GM13976 (cell line): ENCODE results near the gene STXBP6.

Experiments used
- DNase-seq: peaks from one replicate; pipeline ENCODE4 v3.0.0; 2012; ENCODE audit warnings: low spot score
- in situ Hi-C: fragments of 300-500 bp; cut with MboI; formaldehyde crosslinking; loops from one replicate; pipeline ENCODE4 v1.12.0; 2022; ENCODE audit warnings: low sequenced_read_pairs, mixed read lengths, inconsistent platforms; ENCODE audit not compliant: unreplicated experiment
- TF ChIP-seq, protein P1 (sequence below): IDR thresholded peaks from 2 replicates; pipeline ENCODE4 v1.5.1; 2012; ENCODE audit warnings: borderline replicate concordance, mild to moderate bottlenecking; ENCODE audit not compliant: insufficient read depth; ENCODE audit errors: extremely low read depth, missing control alignments, control extremely low read depth

Gene STXBP6

DNA sequence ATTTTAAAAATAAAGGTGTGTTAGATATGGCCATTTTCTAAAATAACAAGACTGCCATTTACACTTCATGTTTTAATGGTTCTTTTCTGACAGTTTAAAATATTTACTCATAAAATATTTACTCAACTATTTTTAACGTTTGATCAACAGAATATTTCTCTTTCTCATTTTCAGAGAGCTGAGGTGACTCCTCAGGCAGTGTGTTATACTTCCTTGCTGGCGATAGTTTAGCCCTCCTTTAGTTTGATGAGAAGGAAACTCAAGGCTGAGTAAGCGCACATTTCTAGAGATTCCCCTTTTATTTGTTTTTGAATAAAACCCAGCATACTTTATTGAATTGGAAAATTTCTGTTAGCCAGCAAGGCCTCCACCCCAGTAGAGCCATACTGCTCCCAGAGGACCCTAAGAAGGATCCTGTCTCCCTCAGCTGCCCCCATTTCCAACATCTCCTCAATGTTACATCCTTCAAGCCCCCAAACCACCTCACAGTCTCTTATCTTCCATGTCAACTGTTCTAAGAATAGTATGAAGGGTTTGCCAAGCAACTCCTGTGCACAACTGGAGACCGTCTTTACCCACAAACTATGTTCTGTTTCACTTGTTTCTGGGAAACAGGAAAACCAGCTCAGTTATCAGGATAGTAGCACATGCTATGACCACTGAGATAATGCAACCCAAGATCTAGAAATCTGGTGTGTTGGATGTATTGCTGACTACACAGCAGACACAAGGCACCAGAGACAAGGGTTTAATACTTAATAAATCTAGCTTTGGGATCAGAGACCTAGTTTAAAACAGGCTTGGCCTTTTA is 129.5 kb downstream of the STXBP6 start:
- no peak for DNase-seq
- in situ Hi-C loops = no loop called here
- TF ChIP-seq, protein P1, sequence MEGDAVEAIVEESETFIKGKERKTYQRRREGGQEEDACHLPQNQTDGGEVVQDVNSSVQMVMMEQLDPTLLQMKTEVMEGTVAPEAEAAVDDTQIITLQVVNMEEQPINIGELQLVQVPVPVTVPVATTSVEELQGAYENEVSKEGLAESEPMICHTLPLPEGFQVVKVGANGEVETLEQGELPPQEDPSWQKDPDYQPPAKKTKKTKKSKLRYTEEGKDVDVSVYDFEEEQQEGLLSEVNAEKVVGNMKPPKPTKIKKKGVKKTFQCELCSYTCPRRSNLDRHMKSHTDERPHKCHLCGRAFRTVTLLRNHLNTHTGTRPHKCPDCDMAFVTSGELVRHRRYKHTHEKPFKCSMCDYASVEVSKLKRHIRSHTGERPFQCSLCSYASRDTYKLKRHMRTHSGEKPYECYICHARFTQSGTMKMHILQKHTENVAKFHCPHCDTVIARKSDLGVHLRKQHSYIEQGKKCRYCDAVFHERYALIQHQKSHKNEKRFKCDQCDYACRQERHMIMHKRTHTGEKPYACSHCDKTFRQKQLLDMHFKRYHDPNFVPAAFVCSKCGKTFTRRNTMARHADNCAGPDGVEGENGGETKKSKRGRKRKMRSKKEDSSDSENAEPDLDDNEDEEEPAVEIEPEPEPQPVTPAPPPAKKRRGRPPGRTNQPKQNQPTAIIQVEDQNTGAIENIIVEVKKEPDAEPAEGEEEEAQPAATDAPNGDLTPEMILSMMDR = no peak

DNA sequence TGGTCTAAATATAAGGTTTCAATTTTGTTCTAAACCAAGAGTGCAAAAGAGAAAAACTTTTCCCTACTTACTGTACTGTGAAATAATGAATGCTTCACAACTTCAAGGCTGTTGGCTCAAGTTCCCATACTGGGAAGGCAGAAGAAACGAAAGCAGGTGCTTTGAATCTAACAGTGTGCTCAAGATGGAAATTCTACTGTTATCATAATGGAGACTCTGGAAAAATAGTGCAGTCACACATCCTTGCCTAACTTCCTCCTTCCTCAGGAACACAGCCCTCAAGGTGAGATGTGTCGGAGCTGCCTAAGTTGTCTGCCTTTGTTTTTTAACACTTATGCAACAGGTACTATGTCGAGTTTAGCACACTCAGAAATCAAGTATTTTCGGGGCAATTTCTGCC is 131.1 kb downstream of the STXBP6 start:
- DNase-seq = no peak
- in situ Hi-C loops = no loop called here
- TF ChIP-seq, protein P1 = no peak

DNA sequence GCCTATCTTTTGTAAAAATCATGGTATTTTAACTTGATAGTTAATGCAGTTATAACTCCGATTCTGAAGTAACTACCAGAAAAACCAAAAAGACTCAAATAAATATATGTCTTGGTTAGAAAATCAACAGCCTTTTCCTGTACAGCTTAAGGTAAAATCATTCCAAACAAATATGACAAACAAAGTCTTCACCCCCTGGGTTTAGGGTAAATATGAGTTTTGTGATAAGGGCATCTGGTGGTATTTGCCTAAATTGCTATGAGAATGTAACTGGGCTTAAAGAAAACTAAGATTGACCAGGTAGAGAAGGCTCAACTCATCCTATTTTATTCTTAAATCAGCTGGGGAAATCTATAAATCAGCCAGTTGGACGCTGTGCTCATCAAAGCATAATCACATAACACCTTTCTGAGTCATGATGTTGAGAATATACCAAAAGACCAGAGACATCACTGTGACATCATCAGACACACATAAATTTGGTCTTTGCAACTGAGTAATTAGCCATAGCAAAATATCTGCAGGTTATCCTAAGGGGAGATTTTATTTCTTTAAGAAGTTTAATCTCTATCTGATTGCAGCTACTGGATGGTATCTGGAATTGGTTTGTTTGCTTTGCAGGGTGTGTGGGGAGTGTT is 133.9 kb downstream of the STXBP6 start:
- in situ Hi-C loops = no loop called here
- TF ChIP-seq, protein P1 = no peak
- DNase-seq = no peak

DNA sequence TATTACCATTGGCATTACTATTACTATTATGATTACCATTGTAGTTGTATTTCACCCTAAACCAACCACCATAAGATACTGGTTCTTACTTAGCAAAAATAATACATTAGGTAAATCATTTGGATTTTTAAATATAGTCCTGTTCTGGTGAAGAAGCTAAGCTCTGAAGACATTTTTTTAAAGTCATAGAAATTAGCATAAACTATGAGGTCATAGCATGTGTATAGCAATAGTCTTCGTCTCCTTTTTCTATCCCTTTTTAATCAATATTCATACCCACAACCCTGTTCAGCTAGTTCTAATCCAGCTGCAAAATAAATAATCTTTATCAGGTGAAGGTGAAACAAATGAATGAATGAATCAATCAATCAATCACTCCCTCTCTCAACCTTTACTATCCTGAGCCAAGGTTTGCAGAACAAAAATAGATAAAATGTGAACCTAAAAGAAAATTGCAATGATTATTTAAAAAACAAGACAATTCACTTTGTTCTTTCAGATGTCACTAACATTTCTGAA is 134.5 kb downstream of the STXBP6 start:
- in situ Hi-C loops = no loop called here
- no peak for DNase-seq
- TF ChIP-seq, protein P1 = no peak

DNA sequence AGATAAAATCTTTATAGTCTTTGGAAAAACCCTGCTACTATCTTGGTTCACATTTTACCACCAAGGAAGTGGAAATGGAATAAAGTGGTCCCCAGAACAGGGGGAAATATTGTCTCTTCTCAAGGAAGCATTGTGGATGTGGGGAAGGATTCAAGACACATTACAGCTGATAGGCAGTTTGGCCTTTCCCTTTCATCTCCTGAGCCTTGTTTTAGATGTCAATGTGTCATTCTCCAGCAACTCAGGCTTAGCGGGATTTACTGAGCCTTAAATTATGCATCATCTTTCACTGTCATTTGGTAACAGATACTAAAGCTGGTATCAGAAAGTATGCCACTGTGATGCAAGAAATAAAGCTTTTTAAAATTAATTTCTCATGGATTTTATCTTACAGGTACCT is 136.2 kb downstream of the STXBP6 start:
- DNase-seq = no peak

DNA sequence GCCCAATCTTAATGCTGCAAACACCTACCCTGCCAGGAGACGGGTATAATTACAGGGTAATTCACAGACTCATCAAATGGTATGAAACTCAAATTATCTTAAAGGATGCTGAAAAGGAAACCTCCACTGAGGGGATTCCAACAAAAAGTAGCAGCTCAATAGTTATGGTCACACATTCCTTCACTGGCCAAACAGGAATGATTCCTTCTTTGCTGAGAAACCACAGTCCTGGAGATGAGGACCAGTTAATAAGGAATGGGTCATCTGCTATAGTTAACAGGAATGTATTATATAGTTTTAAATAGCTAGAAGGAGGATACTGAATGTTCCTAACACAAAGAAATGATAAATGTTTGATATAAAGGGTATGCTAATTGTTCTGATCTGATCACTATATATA is 136.9 kb downstream of the STXBP6 start:
- in situ Hi-C loops = no loop called here
- no peak for DNase-seq
- TF ChIP-seq, protein P1 = no peak

More for the DNA sequence above, 136.2 kb downstream of the STXBP6 start:
- TF ChIP-seq, protein P1 = no peak
- in situ Hi-C loops = no loop called here
